A549 (cell line): ENCODE data around the gene RNF8.

ENCODE experiments used
- CEBPB ChIP-seq, 2 experiments: fragments of >200 bp in 1 of 2; sonication (Bioruptor Twin) in 1 of 2; formaldehyde crosslinking in 1 of 2; IDR thresholded peaks; 2 replicates each; pipeline ENCODE4 v1.6.1; 2012 to 2016
- ESRRA ChIP-seq: fragments of 150-350 bp; IDR thresholded peaks from 2 replicates; pipeline ENCODE4 v1.6.1; 2014; ENCODE audit warnings: mild to moderate bottlenecking, low read length, borderline replicate concordance
- GATA3 ChIP-seq: IDR thresholded peaks from 2 replicates; pipeline ENCODE4 v1.6.1; 2012; ENCODE audit warnings: borderline replicate concordance
- JUNB ChIP-seq: fragments of >200 bp; sonication (Bioruptor Twin); formaldehyde crosslinking; IDR thresholded peaks from 2 replicates; pipeline ENCODE4 v1.6.1; 2016
- KDM1A ChIP-seq: fragments of 200-600 bp; sonication (generic); IDR thresholded peaks from 2 replicates; pipeline ENCODE4 v1.6.1; 2016; ENCODE audit warnings: low read depth, mild to moderate bottlenecking
- MAX ChIP-seq: IDR thresholded peaks from 2 replicates; pipeline ENCODE4 v1.6.1; 2012
- PBX3 ChIP-seq: IDR thresholded peaks from 2 replicates; pipeline ENCODE4 v1.6.1; 2012
- POLR2A ChIP-seq: IDR thresholded peaks from 2 replicates; pipeline ENCODE4 v1.6.1; 2012; ENCODE audit warnings: mild to moderate bottlenecking, low read length
- RAD21 ChIP-seq, 2 experiments: fragments of >200 bp in 1 of 2; sonication (Bioruptor Twin) in 1 of 2; formaldehyde crosslinking in 1 of 2; IDR thresholded peaks in 1 of 2; conservative IDR thresholded peaks in 1 of 2; 2 replicates in 1 of 2; 3 replicates in 1 of 2; pipeline ENCODE4 v1.6.1; 2012 to 2018; ENCODE audit warnings: inconsistent platforms in 1 of 2
- RFX5 ChIP-seq: fragments of 450-650 bp; IDR thresholded peaks from 2 replicates; pipeline ENCODE4 v1.7.1; 2014; ENCODE audit warnings: antibody characterized with exemption, mild to moderate bottlenecking, moderate library complexity
- SMC3 ChIP-seq: fragments of >200 bp; sonication (Bioruptor Twin); formaldehyde crosslinking; IDR thresholded peaks from 3 replicates; pipeline ENCODE4 v1.6.1; 2018; ENCODE audit warnings: inconsistent platforms
- TF ChIP-seq, protein P1 (sequence below): fragments of >200 bp; sonication (Bioruptor Twin); formaldehyde crosslinking; IDR thresholded peaks from 3 replicates; pipeline ENCODE4 v1.5.1; 2016
- TF ChIP-seq, protein P2 (sequence below): fragments of 200-600 bp; sonication (generic); IDR thresholded peaks from 2 replicates; pipeline ENCODE4 v1.6.1; 2016; ENCODE audit warnings: antibody characterized with exemption, mild to moderate bottlenecking, moderate library complexity

- TF ChIP-seq GATA3 (no peak), CEBPB (IDR thresholded peaks at IDR 0.05) (no peak), KDM1A (no peak), RFX5 (no peak), MAX (no peak), SMC3 (no peak), PBX3 (no peak), POLR2A (no peak), ESRRA (no peak), RAD21 (conservative IDR thresholded peaks at IDR 0.05 in 1 of 2, IDR thresholded peaks at IDR 0.05 in 1 of 2) (no peak), JUNB (no peak)
- TF ChIP-seq, protein P1, sequence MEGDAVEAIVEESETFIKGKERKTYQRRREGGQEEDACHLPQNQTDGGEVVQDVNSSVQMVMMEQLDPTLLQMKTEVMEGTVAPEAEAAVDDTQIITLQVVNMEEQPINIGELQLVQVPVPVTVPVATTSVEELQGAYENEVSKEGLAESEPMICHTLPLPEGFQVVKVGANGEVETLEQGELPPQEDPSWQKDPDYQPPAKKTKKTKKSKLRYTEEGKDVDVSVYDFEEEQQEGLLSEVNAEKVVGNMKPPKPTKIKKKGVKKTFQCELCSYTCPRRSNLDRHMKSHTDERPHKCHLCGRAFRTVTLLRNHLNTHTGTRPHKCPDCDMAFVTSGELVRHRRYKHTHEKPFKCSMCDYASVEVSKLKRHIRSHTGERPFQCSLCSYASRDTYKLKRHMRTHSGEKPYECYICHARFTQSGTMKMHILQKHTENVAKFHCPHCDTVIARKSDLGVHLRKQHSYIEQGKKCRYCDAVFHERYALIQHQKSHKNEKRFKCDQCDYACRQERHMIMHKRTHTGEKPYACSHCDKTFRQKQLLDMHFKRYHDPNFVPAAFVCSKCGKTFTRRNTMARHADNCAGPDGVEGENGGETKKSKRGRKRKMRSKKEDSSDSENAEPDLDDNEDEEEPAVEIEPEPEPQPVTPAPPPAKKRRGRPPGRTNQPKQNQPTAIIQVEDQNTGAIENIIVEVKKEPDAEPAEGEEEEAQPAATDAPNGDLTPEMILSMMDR, result no peak
- TF ChIP-seq, protein P2, sequence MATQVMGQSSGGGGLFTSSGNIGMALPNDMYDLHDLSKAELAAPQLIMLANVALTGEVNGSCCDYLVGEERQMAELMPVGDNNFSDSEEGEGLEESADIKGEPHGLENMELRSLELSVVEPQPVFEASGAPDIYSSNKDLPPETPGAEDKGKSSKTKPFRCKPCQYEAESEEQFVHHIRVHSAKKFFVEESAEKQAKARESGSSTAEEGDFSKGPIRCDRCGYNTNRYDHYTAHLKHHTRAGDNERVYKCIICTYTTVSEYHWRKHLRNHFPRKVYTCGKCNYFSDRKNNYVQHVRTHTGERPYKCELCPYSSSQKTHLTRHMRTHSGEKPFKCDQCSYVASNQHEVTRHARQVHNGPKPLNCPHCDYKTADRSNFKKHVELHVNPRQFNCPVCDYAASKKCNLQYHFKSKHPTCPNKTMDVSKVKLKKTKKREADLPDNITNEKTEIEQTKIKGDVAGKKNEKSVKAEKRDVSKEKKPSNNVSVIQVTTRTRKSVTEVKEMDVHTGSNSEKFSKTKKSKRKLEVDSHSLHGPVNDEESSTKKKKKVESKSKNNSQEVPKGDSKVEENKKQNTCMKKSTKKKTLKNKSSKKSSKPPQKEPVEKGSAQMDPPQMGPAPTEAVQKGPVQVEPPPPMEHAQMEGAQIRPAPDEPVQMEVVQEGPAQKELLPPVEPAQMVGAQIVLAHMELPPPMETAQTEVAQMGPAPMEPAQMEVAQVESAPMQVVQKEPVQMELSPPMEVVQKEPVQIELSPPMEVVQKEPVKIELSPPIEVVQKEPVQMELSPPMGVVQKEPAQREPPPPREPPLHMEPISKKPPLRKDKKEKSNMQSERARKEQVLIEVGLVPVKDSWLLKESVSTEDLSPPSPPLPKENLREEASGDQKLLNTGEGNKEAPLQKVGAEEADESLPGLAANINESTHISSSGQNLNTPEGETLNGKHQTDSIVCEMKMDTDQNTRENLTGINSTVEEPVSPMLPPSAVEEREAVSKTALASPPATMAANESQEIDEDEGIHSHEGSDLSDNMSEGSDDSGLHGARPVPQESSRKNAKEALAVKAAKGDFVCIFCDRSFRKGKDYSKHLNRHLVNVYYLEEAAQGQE, result no peak
These were observed 36.3 kb upstream of the RNF8 start for GRCh38 chr6:37317312-37318038.
